Stimulated activated CD4-positive, alpha-beta T cell treated with anti-CD3 and anti-CD28 coated beads, Interleukin-15, amount 100 ng/mL, for 1 hour (primary cell): ENCODE data around the gene HSPA12A.

Source experiments
- DNase-seq, 2 donors: peaks; one replicate each; pipeline ENCODE4 v3.0.0-alpha.2; 2020; ENCODE audit warnings: low read depth in 1 of 2, low spot score in 1 of 2

The HSPA12A gene

GRCh38 chr10:116742367-116743265 is at the start of gene HSPA12A:
Gene HSPA12A (minus strand): TSS chr10:116742566. CDS start chr10:116742469, 97 bp downstream.
- DNase-seq = peak in 1 of 2 donors; percentile 58

GRCh38 chr10:116791241-116791640 is 48.9 kb upstream of the HSPA12A start:
- no peak for DNase-seq

- DNase-seq = peak; percentile 44 to 53
Observed at GRCh38 chr10:116787893-116788665, 45.7 kb upstream of the HSPA12A start.

GRCh38 chr10:116787053-116787659 is 44.8 kb upstream of the HSPA12A start:
- no peak for DNase-seq

GRCh38 chr10:116785867-116786266 is 43.5 kb upstream of the HSPA12A start:
- no peak for DNase-seq

- DNase-seq = no peak
Observed at GRCh38 chr10:116785282-116785681, 42.9 kb upstream of the HSPA12A start.

- DNase-seq = no peak
Observed at GRCh38 chr10:116784651-116785050, 42.3 kb upstream of the HSPA12A start.

GRCh38 chr10:116784035-116784434 is 41.7 kb upstream of the HSPA12A start:
- no peak for DNase-seq

GRCh38 chr10:116783011-116783655 is 40.8 kb upstream of the HSPA12A start:
- DNase-seq = no peak

GRCh38 chr10:116781370-116781884 is 39.1 kb upstream of the HSPA12A start:
- no peak for DNase-seq

GRCh38 chr10:116780691-116781205 is 38.4 kb upstream of the HSPA12A start:
- no peak for DNase-seq

GRCh38 chr10:116779076-116779687 is 36.8 kb upstream of the HSPA12A start:
- no peak for DNase-seq

- no peak for DNase-seq
Observed at GRCh38 chr10:116777006-116777405, 34.6 kb upstream of the HSPA12A start.

GRCh38 chr10:116775488-116776400 is 33.4 kb upstream of the HSPA12A start:
- DNase-seq = no peak

- no peak for DNase-seq
Observed at GRCh38 chr10:116774728-116775151, 32.4 kb upstream of the HSPA12A start.

GRCh38 chr10:116772909-116773705 is 30.7 kb upstream of the HSPA12A start:
- DNase-seq = no peak

- DNase-seq = no peak
Observed at GRCh38 chr10:116771959-116772585, 29.7 kb upstream of the HSPA12A start.
